ENCODE data around the gene CPVL. TPM values are rescaled to one million over a fixed set of nuclear protein-coding genes. Genes with fewer than 3 reads are reported as not detected.

Gene CPVL
- total RNA-seq, 1 experiment from 2014 or later: 26.9 TPM

DNA sequence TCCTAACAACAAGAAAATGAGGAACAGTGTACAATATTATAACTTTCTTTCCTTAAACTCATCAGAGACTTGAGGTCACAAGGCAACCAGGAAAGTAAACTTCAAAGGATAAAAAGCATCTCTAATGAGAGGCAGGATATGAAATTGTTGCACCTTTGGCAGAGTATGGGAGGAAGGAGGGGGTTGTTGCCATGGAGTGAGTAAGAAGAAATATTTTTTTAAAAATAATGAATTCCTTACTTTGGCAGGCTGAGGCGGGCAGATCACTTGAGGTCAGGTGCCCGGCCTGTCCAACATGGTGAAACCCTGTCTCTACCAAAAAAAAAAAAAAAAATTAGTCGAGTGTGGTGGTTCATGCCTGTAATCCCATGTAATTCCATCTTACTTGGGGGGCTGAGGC lies 27.1 kb upstream of the CPVL start:
- H3K4me2 ChIP-seq (ENCODE audit: insufficient read depth, insufficient read length, low read length): no peak overlapping the region
- H3K27me3 Mint-ChIP-seq (ENCODE audit: low read depth): no peaks in the 10 kb centered on the region; the same call in 1 of the 2 replicates
- H3K18ac ChIP-seq (ENCODE audit: insufficient read length, low read depth, low read length): no peak overlapping the region
- no peak overlapping the region for H3K23ac ChIP-seq (ENCODE audit: insufficient read length, low read depth, low read length)
- no peak overlapping the region for H4K5ac ChIP-seq (ENCODE audit: insufficient read length, low read depth, low read length)
- no peak overlapping the region for H2AFZ ChIP-seq (ENCODE audit: low read length)
- no peak overlapping the region for H2BK12ac ChIP-seq (ENCODE audit: insufficient read length, low read depth, low read length)
- no peaks in the 10 kb centered on the region for H4K20me1 ChIP-seq (ENCODE audit: control insufficient read depth, insufficient read depth, insufficient read length)
- H2AK5ac ChIP-seq (ENCODE audit: insufficient read length, low read length): no peak overlapping the region
- no peak overlapping the region for H3K4me3 Mint-ChIP-seq
- no peak overlapping the region for H2BK20ac ChIP-seq (ENCODE audit: low read depth, low read length, poor library complexity, severe bottlenecking)
- no peak overlapping the region for H3T11ph ChIP-seq (ENCODE audit: low read length)
- no peaks in the 10 kb centered on the region for H3K23me2 ChIP-seq (ENCODE audit: insufficient read length, low read depth, low read length, poor library complexity, severe bottlenecking)
- no peaks in the 10 kb centered on the region for H3K79me2 ChIP-seq (ENCODE audit: insufficient read depth, low read length)
- H3K36me3 Mint-ChIP-seq (ENCODE audit: insufficient read depth in 1 of 3, low read depth in 3 of 3): peaks cover 0 to 4% (median 0%) of the 10 kb centered on the region in 3 experiments; a peak in 2 of 7 replicates
- H2BK120ac ChIP-seq (ENCODE audit: low read depth, low read length, poor library complexity, severe bottlenecking): no peak overlapping the region
- no peak overlapping the region for H3K14ac ChIP-seq (ENCODE audit: insufficient read depth, low read length)
- H3K27ac ChIP-seq (ENCODE audit: insufficient read length, low read depth, low read length): no peak overlapping the region
- no peak overlapping the region for H3K4ac ChIP-seq (ENCODE audit: low read depth, low read length)
- no peak overlapping the region for H3K27ac Mint-ChIP-seq
- no peaks in the 10 kb centered on the region for H3K4me1 Mint-ChIP-seq
- no peaks in the 10 kb centered on the region for H3K9me3 ChIP-seq (ENCODE audit: control insufficient read depth, low read depth, low read length)
- no peak overlapping the region for H4K8ac ChIP-seq (replicated peaks; ENCODE audit: insufficient read length, low read depth, low read length)
- peaks cover 2 to 4% of the 10 kb centered on the region in 2 experiments; a peak in 2 of 5 replicates for H3K9me3 Mint-ChIP-seq
- H3K79me1 ChIP-seq (ENCODE audit: insufficient read depth, low read depth, low read length, poor library complexity, severe bottlenecking): no peaks in the 10 kb centered on the region
- no peak overlapping the region for H3K56ac ChIP-seq (ENCODE audit: insufficient read length, low read depth, low read length)
- H3K9ac ChIP-seq (ENCODE audit: extremely low read depth, insufficient read length, low read length): no peak overlapping the region
- no peak overlapping the region for H4K91ac ChIP-seq (ENCODE audit: insufficient read length, low read depth, low read length)
- no peak overlapping the region for H2BK15ac ChIP-seq (ENCODE audit: low read depth, low read length)
- WGBS (ENCODE audit: extremely low coverage, insufficient read length, low lambda C conversion rate): no CpG with 5 or more reads among the region's 3 CpGs
- DNase-seq: no peak
- TF ChIP-seq, protein P1, sequence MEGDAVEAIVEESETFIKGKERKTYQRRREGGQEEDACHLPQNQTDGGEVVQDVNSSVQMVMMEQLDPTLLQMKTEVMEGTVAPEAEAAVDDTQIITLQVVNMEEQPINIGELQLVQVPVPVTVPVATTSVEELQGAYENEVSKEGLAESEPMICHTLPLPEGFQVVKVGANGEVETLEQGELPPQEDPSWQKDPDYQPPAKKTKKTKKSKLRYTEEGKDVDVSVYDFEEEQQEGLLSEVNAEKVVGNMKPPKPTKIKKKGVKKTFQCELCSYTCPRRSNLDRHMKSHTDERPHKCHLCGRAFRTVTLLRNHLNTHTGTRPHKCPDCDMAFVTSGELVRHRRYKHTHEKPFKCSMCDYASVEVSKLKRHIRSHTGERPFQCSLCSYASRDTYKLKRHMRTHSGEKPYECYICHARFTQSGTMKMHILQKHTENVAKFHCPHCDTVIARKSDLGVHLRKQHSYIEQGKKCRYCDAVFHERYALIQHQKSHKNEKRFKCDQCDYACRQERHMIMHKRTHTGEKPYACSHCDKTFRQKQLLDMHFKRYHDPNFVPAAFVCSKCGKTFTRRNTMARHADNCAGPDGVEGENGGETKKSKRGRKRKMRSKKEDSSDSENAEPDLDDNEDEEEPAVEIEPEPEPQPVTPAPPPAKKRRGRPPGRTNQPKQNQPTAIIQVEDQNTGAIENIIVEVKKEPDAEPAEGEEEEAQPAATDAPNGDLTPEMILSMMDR (conservative IDR thresholded peaks at IDR 0.05): no peak
- no peaks in the 10 kb centered on the region for H3K4me1 ChIP-seq (ENCODE audit: insufficient read depth, low read length)
- no peak overlapping the region for H2BK5ac ChIP-seq (ENCODE audit: insufficient read length, low read length)
- no peaks in the 10 kb centered on the region for H3K27me3 ChIP-seq (ENCODE audit: insufficient read depth, low read length)

Data from H9 (cell line).